ENCODE data around the gene KLHL8.
A peak's percentile ranks its signal among the peaks of the same experiment; 100 is the strongest.
"Not testable (repeated sequence)": the region's sequence is repeated elsewhere in the genome, so short reads cannot be mapped to it uniquely, and the experiment has no call there.

The KLHL8 gene

GRCh38 chr4:87171944-87172343, 48.5 kb downstream of the KLHL8 start:
- DNase-seq, result no peak

- DNase-seq, result no peak
These were observed 54.0 kb downstream of the KLHL8 start for GRCh38 chr4:87166296-87166854.

GRCh38 chr4:87165892-87166291, 54.5 kb downstream of the KLHL8 start:
- DNase-seq, result no peak

- DNase-seq, result no peak
These were observed 67.1 kb downstream of the KLHL8 start for GRCh38 chr4:87153078-87153870.

GRCh38 chr4:87152310-87153041, 67.9 kb downstream of the KLHL8 start:
- no peak for DNase-seq

GRCh38 chr4:87151730-87152129, 68.7 kb downstream of the KLHL8 start:
- no peak for DNase-seq

- peak; percentile 37 for DNase-seq
These were observed 69.7 kb downstream of the KLHL8 start for GRCh38 chr4:87150498-87151261.

GRCh38 chr4:87147116-87147515, 73.3 kb downstream of the KLHL8 start:
- DNase-seq, result no peak

GRCh38 chr4:87145934-87146333, 74.5 kb downstream of the KLHL8 start:
- not testable (repeated sequence) for DNase-seq

GRCh38 chr4:87144356-87144755, 76.1 kb downstream of the KLHL8 start:
- DNase-seq, result no peak

- DNase-seq, result peak; percentile 19
These were observed 79.0 kb downstream of the KLHL8 start for GRCh38 chr4:87141428-87141827.

- DNase-seq, result no peak
These were observed 86.3 kb downstream of the KLHL8 start for GRCh38 chr4:87134122-87134521.

GRCh38 chr4:87133183-87133582, 87.2 kb downstream of the KLHL8 start:
- no peak for DNase-seq

GRCh38 chr4:87132035-87132434, 88.4 kb downstream of the KLHL8 start:
- DNase-seq, result no peak

GRCh38 chr4:87130985-87131703, 89.3 kb downstream of the KLHL8 start:
- no peak for DNase-seq

GRCh38 chr4:87129681-87130080, 90.7 kb downstream of the KLHL8 start:
- no peak for DNase-seq

- DNase-seq, result no peak
These were observed 92.3 kb downstream of the KLHL8 start for GRCh38 chr4:87128006-87128705.

GRCh38 chr4:87126056-87126455, 94.4 kb downstream of the KLHL8 start:
- DNase-seq, result no peak

GRCh38 chr4:87122252-87122651, 98.2 kb downstream of the KLHL8 start:
- peak; percentile 74 for DNase-seq

- no peak for DNase-seq
These were observed 98.9 kb downstream of the KLHL8 start for GRCh38 chr4:87121341-87122065.
